CD8-positive, alpha-beta memory T cell (primary cell): ENCODE measurements around the gene FGFBP3. TPM values are rescaled to one million over a fixed set of nuclear protein-coding genes. Genes with fewer than 3 reads are reported as not detected.
A peak's percentile ranks its signal among the peaks of the same experiment; 100 is the strongest.

Experiments used
- CTCF ChIA-PET: fragments of 350-600 bp; sonication (Branson Sonifier 250); formaldehyde crosslinking; loops from one replicate; lab custom pipeline; 2021; ENCODE audit warnings: antibody characterized with exemption; lab: Charles Lee
- POLR2A ChIA-PET: fragments of 350-600 bp; sonication (Branson Sonifier 250); formaldehyde crosslinking; loops from one replicate; lab custom pipeline; 2021; ENCODE audit warnings: antibody characterized with exemption; lab: Charles Lee
- DNase-seq, 5 donors: peaks; one replicate each; pipeline versions ENCODE4 v3.0.0 to v3.0.0-alpha.2; 2020 to 2022; ENCODE audit warnings: mixed read lengths in 1 of 5
- H3K27ac ChIP-seq: one replicate; pipeline ENCODE4 v1.7.0; 2013; ENCODE audit warnings: low read depth, mild to moderate bottlenecking, low read length, moderate library complexity
- H3K27me3 ChIP-seq: 2 replicates; pipeline ENCODE4 v1.7.0; 2013; ENCODE audit warnings: low read length, mild to moderate bottlenecking; ENCODE audit not compliant: insufficient read depth, poor library complexity, severe bottlenecking
- H3K36me3 ChIP-seq: 2 replicates; pipeline ENCODE4 v1.7.0; 2013; ENCODE audit warnings: mild to moderate bottlenecking, low read length, moderate library complexity; ENCODE audit not compliant: insufficient read depth
- H3K4me1 ChIP-seq: 2 replicates; pipeline ENCODE4 v1.7.0; 2013; ENCODE audit warnings: mild to moderate bottlenecking, low read length, moderate library complexity; ENCODE audit not compliant: insufficient read depth
- H3K4me3 ChIP-seq: 2 replicates; pipeline ENCODE4 v1.7.0; 2013; ENCODE audit warnings: mild to moderate bottlenecking, low read length
- H3K9me3 ChIP-seq: 2 replicates; pipeline ENCODE4 v1.7.0; 2013; ENCODE audit warnings: mild to moderate bottlenecking, low read length
- H3K27ac Mint-ChIP-seq, 8 donors: one replicate each; pipeline ENCODE4 v1.8.0; 2020 to 2021; ENCODE audit warnings: mixed read lengths in 8 of 8, mild to moderate bottlenecking in 6 of 8, inconsistent platforms in 3 of 8, moderate library complexity in 3 of 8
- H3K27me3 Mint-ChIP-seq, 2 donors: one replicate each; pipeline ENCODE4 v1.8.0; 2020 to 2021; ENCODE audit warnings: mixed read lengths in 2 of 2, mild to moderate bottlenecking in 1 of 2, moderate library complexity in 1 of 2
- H3K36me3 Mint-ChIP-seq, 3 donors: one replicate each; pipeline ENCODE4 v1.8.0; 2020 to 2021; ENCODE audit warnings: mixed read lengths in 3 of 3, inconsistent platforms in 1 of 3, mild to moderate bottlenecking in 1 of 3
- H3K4me1 Mint-ChIP-seq, 3 donors: one replicate each; pipeline ENCODE4 v1.8.0; 2020 to 2021; ENCODE audit warnings: mixed read lengths in 3 of 3, inconsistent platforms in 1 of 3, mild to moderate bottlenecking in 1 of 3
- H3K4me3 Mint-ChIP-seq, 7 donors: one replicate each; pipeline ENCODE4 v1.8.0; 2020 to 2021; ENCODE audit warnings: mixed read lengths in 7 of 7, mild to moderate bottlenecking in 6 of 7, moderate library complexity in 4 of 7, inconsistent platforms in 2 of 7
- H3K9me3 Mint-ChIP-seq, 5 donors: one replicate each; pipeline ENCODE4 v1.8.0; 2020 to 2022; ENCODE audit warnings: mixed read lengths in 5 of 5, mild to moderate bottlenecking in 3 of 5, moderate library complexity in 2 of 5, inconsistent platforms in 1 of 5
- polyA plus RNA-seq: library from polyadenylated mRNA; unstranded; fragments of 300-500 nt; fragmentation: Illumina TruSeq; gene quantifications from one replicate; pipeline ENCODE4 v1.2.3, GENCODE V29; 2021
- total RNA-seq, 2 experiments: library from RNA; stranded (reverse); gene quantifications; one replicate each; pipeline ENCODE4 v1.2.3, GENCODE V29; 2021

Gene FGFBP3
- total and polyA plus RNA-seq, 3 experiments from 2014 or later: 3.1 to 3.6 (median 3.4) TPM

DNA sequence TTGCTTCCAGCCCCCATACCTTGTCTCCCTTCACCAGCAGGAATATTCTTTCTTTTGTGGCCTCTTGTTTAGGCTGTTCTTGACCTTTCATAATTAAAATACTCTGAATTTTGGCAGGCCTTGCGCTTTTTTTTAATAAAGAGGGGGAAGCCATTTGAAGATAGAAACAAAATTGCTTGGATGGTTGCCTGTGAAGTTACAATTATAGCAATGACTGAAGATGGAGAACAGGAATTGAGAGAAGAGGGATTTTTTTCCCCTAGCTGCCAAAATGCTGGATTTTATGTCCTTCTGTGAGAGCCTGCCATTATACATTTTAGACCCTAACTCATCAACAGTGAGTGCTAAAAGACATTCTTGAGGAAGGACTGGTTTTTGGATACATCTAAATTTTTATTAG, 24.8 kb downstream of the FGFBP3 start:
- Mint-ChIP-seq H3K27me3 (peaks cover 2 to 4% of the 10 kb centered on the region in 2 donors), H3K9me3 (peaks cover 0 to 5% (median 2%) of the 10 kb centered on the region in 5 donors), H3K4me1 (peaks cover 10 to 14% (median 12%) of the 10 kb centered on the region in 3 donors), H3K4me3 (peak overlapping the region in 1 of 7 donors; percentile 18), H3K27ac (no peak overlapping the region), H3K36me3 (peaks cover 0 to 7% (median 3%) of the 10 kb centered on the region in 3 donors)
- H3K27ac ChIP-seq: no peak overlapping the region
- no peaks in the 10 kb centered on the region for H3K9me3 ChIP-seq
- ChIA-PET CTCF (no interaction called here), POLR2A (no interaction called here)
- no peaks in the 10 kb centered on the region for H3K4me1 ChIP-seq
- no peaks in the 10 kb centered on the region for H3K27me3 ChIP-seq
- no peak for DNase-seq
- H3K4me3 ChIP-seq: no peak overlapping the region
- no peaks in the 10 kb centered on the region for H3K36me3 ChIP-seq

- H3K27ac Mint-ChIP-seq: no peak overlapping the region
- H3K4me3 Mint-ChIP-seq: peak overlapping the region in 1 of 7 donors; percentile 18
- ChIA-PET POLR2A (interaction anchor here (0.9 kb wide), 1 partner anchor 11 kb away, joined by 4 read pairs; no protein-coding TSS in a partner anchor), CTCF (no interaction called here)
- peaks cover 0 to 5% (median 2%) of the 10 kb centered on the region in 5 donors for H3K9me3 Mint-ChIP-seq
- no peak overlapping the region for H3K4me3 ChIP-seq
- no peak for DNase-seq
- H3K36me3 Mint-ChIP-seq: peaks cover 0 to 7% (median 3%) of the 10 kb centered on the region in 3 donors
- H3K27me3 Mint-ChIP-seq: no peaks in the 10 kb centered on the region
- H3K36me3 ChIP-seq: no peaks in the 10 kb centered on the region
- no peaks in the 10 kb centered on the region for H3K4me1 ChIP-seq
- peaks cover 10 to 11% (median 10%) of the 10 kb centered on the region in 3 donors for H3K4me1 Mint-ChIP-seq
- no peaks in the 10 kb centered on the region for H3K27me3 ChIP-seq
- no peak overlapping the region for H3K27ac ChIP-seq
- H3K9me3 ChIP-seq: no peaks in the 10 kb centered on the region
Observed at GRCh38 chr10:91883549-91884444, 25.5 kb downstream of the FGFBP3 start.

DNA sequence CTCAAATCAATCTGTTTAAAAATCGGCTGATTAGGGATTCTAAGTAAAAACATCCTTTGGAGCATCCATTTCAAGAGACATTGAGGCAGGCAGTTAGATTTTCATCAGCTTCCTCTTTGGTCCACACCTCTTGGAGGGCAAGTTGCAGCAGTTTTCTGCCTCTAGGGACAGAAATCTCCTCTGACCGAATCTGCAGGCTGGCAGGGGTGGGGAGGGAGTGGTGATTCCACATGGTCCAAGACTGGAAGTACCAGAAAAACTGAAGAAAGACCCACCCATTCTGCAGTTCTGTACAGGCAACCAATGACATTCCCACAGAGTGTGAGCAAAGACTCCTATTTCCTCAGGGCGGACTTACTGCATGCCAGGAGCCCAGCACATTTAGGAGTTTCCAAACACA, 29.0 kb downstream of the FGFBP3 start:
- Histone ChIP-seq H3K4me1 (no peaks in the 10 kb centered on the region), H3K36me3 (no peaks in the 10 kb centered on the region), H3K4me3 (no peak overlapping the region), H3K27ac (no peak overlapping the region), H3K9me3 (no peaks in the 10 kb centered on the region), H3K27me3 (no peaks in the 10 kb centered on the region)
- POLR2A ChIA-PET: no interaction called here
- Mint-ChIP-seq H3K4me1 (no peaks in the 10 kb centered on the region), H3K9me3 (peaks cover 0 to 5% (median 2%) of the 10 kb centered on the region in 5 donors), H3K36me3 (peaks cover 0 to 7% (median 0%) of the 10 kb centered on the region in 3 donors), H3K4me3 (no peak overlapping the region), H3K27ac (no peak overlapping the region), H3K27me3 (no peaks in the 10 kb centered on the region)
- no peak for DNase-seq
- CTCF ChIA-PET: no interaction called here

GRCh38 chr10:91879515-91880170, 29.6 kb downstream of the FGFBP3 start:
- POLR2A ChIA-PET: no interaction called here

DNA sequence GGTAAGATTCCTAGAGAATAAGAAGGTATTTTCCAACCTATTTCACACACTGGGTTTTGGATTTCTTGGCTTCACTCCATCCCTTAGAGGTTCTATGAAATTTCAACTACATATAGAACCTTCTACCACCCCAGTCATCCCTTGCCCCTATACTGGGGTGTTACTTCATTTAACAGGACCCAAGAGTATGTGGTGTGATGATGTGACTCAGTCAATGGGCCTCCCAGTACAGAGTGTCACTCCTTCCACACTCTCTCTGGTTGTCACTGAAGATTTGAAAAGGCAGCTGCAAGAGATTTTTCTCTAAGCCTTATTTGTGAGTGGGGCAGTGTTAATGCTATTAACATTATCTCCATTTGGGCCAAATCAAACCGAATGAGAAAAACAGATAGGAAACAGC, 33.5 kb downstream of the FGFBP3 start:
- peaks cover 0 to under 1% (median 0%) of the 10 kb centered on the region in 5 donors for H3K9me3 Mint-ChIP-seq
- H3K36me3 ChIP-seq: no peaks in the 10 kb centered on the region
- no peaks in the 10 kb centered on the region for H3K27me3 Mint-ChIP-seq
- CTCF ChIA-PET: no interaction called here
- no peaks in the 10 kb centered on the region for H3K4me1 Mint-ChIP-seq
- no peaks in the 10 kb centered on the region for H3K4me1 ChIP-seq
- H3K9me3 ChIP-seq: no peaks in the 10 kb centered on the region
- POLR2A ChIA-PET: no interaction called here
- no peak for DNase-seq
- no peaks in the 10 kb centered on the region for H3K27me3 ChIP-seq
- H3K36me3 Mint-ChIP-seq: peaks cover 0 to under 1% (median 0%) of the 10 kb centered on the region in 3 donors
- H3K4me3 ChIP-seq: no peak overlapping the region
- no peak overlapping the region for H3K27ac ChIP-seq
- no peak overlapping the region for H3K4me3 Mint-ChIP-seq
- no peak overlapping the region for H3K27ac Mint-ChIP-seq

More at GRCh38 chr10:91879515-91880170, 29.6 kb downstream of the FGFBP3 start:
- H3K27me3 ChIP-seq: no peaks in the 10 kb centered on the region
- no peak overlapping the region for H3K4me3 Mint-ChIP-seq
- H3K36me3 ChIP-seq: no peaks in the 10 kb centered on the region
- no peak for DNase-seq
- H3K36me3 Mint-ChIP-seq: peaks cover 0 to 7% (median 0%) of the 10 kb centered on the region in 3 donors
- no peaks in the 10 kb centered on the region for H3K9me3 ChIP-seq
- no peaks in the 10 kb centered on the region for H3K27me3 Mint-ChIP-seq
- H3K4me1 ChIP-seq: no peaks in the 10 kb centered on the region
- CTCF ChIA-PET: no interaction called here
- H3K4me3 ChIP-seq: no peak overlapping the region
- peaks cover 0 to 5% (median 2%) of the 10 kb centered on the region in 5 donors for H3K9me3 Mint-ChIP-seq
- H3K27ac Mint-ChIP-seq: no peak overlapping the region
- no peak overlapping the region for H3K27ac ChIP-seq
- no peaks in the 10 kb centered on the region for H3K4me1 Mint-ChIP-seq

GRCh38 chr10:91875156-91875555, 34.1 kb downstream of the FGFBP3 start:
- Histone ChIP-seq H3K36me3 (no peaks in the 10 kb centered on the region), H3K4me1 (no peaks in the 10 kb centered on the region), H3K9me3 (no peaks in the 10 kb centered on the region), H3K4me3 (no peak overlapping the region), H3K27ac (no peak overlapping the region), H3K27me3 (no peaks in the 10 kb centered on the region)
- DNase-seq: no peak
- no peak overlapping the region for H3K4me3 Mint-ChIP-seq
- ChIA-PET POLR2A (no interaction called here), CTCF (no interaction called here)
- no peaks in the 10 kb centered on the region for H3K36me3 Mint-ChIP-seq
- H3K27me3 Mint-ChIP-seq: no peaks in the 10 kb centered on the region
- no peaks in the 10 kb centered on the region for H3K4me1 Mint-ChIP-seq
- no peaks in the 10 kb centered on the region for H3K9me3 Mint-ChIP-seq
- peak overlapping the region in 1 of 8 donors; percentile 55 for H3K27ac Mint-ChIP-seq

- Mint-ChIP-seq H3K27me3 (no peaks in the 10 kb centered on the region), H3K27ac (no peak overlapping the region), H3K36me3 (peaks cover 10 to 46% (median 12%) of the 10 kb centered on the region in 3 donors), H3K4me3 (no peak overlapping the region), H3K9me3 (no peaks in the 10 kb centered on the region), H3K4me1 (no peaks in the 10 kb centered on the region)
- no peaks in the 10 kb centered on the region for H3K27me3 ChIP-seq
- H3K9me3 ChIP-seq: no peaks in the 10 kb centered on the region
- CTCF ChIA-PET: interaction anchor here (0.6 kb wide), 1 partner anchor 40 kb away, joined by 3 read pairs; no protein-coding TSS in a partner anchor
- H3K4me3 ChIP-seq: no peak overlapping the region
- no peaks in the 10 kb centered on the region for H3K4me1 ChIP-seq
- peaks cover 16% of the 10 kb centered on the region for H3K36me3 ChIP-seq
- POLR2A ChIA-PET: no interaction called here
- DNase-seq: no peak
- no peak overlapping the region for H3K27ac ChIP-seq
Observed at GRCh38 chr10:91865562-91866081, 43.7 kb downstream of the FGFBP3 start.
